ENCODE data around the gene GNAT3.

The GNAT3 gene

GRCh38 chr7:80463272-80463920 lies 48.5 kb downstream of the GNAT3 start:
- no peak for DNase-seq (ENCODE audit: low read depth)

GRCh38 chr7:80460857-80461256 lies 51.0 kb downstream of the GNAT3 start:
- DNase-seq (ENCODE audit: low read depth) = no peak

- no peak for DNase-seq (ENCODE audit: low read depth)
Observed at GRCh38 chr7:80459776-80460510, 51.9 kb downstream of the GNAT3 start.

- DNase-seq (ENCODE audit: low read depth) = no peak
Observed at GRCh38 chr7:80458822-80459725, 52.8 kb downstream of the GNAT3 start.

DNA sequence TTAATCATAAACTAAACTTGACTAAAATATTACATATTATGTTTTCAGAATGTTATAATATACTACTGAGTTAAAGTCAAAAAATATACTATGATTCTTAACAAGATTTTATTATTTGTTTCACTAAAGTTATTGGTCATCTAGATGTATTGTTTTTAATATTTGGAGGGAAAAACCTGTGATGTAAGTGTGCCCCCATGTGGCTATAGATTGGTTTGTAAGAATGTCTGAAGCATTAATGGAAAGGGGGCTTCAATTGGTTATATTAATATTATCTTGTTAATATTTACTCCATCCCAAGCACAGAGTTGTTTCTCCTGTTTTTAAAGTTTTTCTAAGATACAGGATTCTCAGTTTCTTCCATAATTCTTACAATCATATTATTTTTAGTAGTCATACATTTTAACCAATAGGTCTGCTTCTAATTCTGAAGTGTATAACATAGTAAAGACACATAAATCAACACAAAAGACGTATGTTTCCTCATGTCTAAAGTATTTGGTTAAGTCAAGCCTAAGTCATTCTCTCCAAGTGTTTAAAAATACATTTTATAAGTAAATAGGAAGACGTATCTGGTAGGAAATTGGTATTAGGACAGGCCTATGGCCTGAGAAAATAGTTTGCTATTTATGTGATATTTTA lies 58.0 kb downstream of the GNAT3 start:
- no peak for DNase-seq (ENCODE audit: low read depth)

- no peak for DNase-seq (ENCODE audit: low read depth)
Observed at GRCh38 chr7:80450621-80451308, 61.1 kb downstream of the GNAT3 start.

GRCh38 chr7:80449836-80450235 lies 62.0 kb downstream of the GNAT3 start:
- DNase-seq (ENCODE audit: low read depth) = no peak

DNA sequence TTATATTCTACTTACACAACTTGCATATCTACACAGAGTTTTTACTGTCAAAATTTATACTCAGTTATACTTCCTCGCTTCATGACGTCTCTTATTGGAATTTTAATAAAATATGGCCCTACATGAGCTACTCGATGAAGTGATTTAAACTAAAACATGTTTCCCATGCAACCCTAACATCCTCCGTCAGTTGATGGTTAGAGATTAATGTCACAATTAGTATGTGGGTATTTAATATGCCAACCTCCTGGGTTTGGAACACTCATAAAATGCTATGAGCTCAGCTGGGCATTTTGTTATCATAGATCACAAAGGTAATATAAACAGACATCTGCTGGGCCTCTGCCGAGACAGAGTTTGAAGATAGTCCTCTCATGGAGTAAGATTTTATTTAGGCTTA lies 66.5 kb downstream of the GNAT3 start:
- DNase-seq (ENCODE audit: low read depth) = no peak

DNA sequence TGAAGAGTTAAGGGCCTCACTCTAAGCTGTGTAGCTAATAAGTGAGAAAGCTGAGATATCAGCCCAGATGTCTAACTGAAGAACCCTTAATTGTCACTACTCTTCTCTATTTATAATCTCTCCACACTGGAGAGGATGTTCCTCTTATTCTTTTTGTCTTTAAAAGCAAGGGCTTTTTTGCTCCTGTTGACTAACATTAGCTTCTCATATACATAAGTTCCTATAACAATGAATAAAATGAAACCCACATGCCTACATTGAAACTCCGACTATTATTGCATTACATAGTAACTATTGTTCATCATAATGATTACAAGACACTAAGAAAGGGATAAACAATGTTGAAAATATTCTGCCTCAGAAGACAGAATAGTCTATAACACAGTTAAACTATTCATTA lies 67.1 kb downstream of the GNAT3 start:
- no peak for DNase-seq (ENCODE audit: low read depth)

DNA sequence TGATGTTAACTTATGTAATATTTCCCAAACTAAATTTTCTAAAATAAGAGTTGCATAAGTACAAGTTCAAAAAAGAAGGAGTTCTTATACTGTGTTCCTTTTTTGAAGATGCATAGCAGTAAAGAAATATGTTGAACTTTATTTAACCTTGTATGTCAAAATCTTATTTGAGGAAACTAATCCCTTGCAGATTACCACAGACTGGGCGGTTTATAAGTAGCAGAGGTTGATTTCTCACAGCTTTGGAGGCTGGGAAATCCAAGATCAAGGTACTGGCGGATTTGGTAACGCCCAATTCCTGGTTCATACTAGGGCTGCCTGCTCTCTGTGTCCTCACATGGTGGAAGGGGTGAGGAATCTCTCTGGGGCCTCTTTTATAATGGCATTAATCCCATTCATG lies 68.5 kb downstream of the GNAT3 start:
- DNase-seq (ENCODE audit: low read depth) = no peak

DNA sequence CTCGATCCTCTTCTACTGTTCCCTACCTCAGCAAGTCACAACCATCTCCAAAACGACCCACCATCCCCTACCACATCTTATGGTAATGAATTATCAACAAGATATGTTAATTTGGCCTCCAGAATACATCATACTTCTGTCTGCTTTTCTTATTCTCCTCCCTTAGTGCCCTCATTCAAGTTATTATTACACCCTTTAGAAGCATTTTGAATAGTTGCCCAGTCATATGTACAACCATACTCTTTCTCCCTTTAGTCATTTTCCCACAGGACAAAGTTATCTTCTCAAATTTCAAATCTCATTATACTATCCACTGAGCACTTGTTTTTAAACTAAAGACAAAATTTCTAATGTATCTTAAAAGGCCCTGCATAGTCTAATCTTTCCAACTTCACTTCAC lies 71.0 kb downstream of the GNAT3 start:
- DNase-seq (ENCODE audit: low read depth) = no peak

DNA sequence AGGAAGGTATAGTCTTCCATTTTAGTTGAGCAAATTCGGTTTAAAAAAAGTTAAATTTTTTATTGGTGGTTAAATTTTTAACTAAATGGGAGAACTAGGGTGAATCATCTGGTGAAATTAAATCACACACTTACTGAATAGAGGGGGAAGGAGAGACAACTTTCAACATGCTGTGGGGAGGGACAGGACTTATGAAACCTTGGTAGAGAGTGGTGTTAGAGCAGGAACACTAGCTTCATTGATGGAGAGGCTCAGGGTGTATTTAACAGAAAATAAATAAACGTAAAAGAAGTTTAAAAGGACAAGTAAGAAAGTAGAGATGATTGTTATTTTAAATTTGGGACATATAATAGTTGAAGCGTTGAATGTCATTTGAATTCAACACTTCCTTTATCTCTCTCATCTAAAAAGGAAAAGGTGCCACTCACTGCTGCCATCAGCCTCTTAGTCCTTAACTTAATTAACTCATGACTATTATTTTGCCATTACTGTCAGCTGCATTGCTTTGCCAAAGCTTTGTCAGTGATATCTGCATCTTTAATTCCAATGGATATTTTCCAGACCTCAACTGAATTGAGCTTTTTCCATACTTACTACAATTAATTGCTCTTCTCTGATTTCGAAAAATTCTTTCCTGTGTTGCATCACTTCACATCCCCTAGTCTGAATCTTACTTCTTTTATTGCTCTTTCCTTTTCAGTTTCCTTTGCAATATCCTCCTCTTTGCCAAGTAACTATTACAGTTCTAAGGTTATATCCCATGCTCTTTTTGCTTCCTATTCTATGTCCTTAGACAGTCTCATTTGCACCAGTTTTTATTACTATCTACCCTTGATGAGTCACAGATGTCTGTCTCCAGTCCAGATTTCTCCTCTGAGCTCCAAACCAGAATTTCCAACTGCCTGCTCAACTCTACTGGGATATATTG lies 71.7 kb downstream of the GNAT3 start:
- no peak for DNase-seq (ENCODE audit: low read depth)

DNA sequence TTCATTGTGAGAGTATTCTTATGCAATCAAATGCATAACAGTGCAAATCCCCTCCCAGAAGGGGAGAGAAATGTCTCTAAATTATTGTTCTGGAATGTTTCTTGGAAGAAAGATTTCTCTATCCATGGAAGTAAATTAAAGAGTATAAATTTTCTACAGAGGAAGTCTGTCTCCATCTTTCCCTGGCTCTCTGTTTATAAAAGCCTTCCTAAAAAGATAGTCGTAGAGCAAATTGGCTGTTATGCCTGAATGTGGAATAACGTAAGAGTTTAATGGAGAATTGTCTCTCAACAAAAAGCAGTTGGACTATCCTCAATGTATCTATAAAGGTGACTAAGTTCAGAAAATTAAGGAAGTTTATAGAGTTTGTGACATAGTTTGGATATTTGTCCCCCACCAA lies 76.3 kb downstream of the GNAT3 start:
- no peak for DNase-seq (ENCODE audit: low read depth)

- DNase-seq (ENCODE audit: low read depth) = no peak
Observed at GRCh38 chr7:80434047-80434446, 77.8 kb downstream of the GNAT3 start.

- DNase-seq (ENCODE audit: low read depth) = no peak
Observed at GRCh38 chr7:80432166-80432565, 79.7 kb downstream of the GNAT3 start.

- no peak for DNase-seq (ENCODE audit: low read depth)
Observed at GRCh38 chr7:80429181-80429580, 82.7 kb downstream of the GNAT3 start.

DNA sequence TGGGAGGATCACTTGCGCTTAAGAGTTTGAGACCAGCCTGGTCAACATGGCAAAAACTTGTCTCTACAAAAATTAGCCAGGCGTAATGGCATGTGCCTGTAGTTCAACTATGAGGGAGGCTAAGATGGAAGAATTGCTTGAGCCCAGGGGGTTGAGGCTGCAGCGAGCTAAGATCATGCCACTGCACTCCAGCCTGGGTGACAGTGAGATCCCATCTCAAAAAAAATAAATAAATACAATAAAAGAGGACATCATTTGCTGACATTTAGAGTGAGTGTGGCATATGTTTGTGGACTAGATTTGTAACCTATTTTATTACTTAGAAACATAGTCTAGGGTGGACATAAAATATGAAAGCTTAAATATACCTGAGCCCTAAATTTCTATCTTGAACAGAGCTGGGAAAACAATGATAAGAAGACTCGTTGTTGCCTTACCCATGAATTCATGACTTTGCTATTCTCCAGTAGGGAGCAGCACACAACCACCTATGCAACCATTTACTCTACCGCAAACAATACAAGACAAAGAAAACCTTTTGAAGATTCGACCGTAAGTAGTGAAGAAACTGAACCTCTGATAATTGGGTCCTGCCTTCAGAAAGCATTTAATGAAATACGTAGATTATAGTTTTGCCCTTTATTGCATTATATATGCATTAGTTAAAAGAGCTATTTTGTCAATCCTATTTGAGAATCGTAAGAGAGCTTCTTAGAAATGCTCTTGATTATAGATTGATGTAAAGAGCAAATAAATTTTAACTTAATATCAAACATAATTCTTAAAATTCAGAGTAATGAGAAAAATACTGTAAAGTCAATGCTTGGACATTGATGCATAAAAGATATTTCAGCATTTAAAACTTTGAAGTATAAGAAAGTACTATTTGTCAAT lies 83.5 kb downstream of the GNAT3 start:
- DNase-seq (ENCODE audit: low read depth) = no peak

DNA sequence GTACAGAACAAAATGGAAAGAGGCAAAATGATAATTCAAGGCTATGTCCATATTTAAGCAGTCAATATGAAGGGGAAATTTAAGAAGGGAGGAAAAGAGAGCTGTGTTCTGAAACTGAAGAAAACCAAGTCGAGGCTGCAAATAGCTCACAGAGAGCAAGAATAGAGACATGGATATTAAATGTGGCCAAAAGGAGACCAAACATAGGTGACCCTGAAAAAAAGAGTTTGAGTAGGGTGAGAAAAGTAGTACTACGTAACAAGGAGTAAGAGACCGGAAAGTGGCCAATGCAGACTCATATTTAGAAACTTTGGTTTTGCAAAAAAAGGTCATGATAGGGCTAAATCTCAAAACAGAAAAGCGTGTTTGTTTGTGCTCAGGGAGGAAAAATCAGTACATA lies 84.6 kb downstream of the GNAT3 start:
- no peak for DNase-seq (ENCODE audit: low read depth)

DNA sequence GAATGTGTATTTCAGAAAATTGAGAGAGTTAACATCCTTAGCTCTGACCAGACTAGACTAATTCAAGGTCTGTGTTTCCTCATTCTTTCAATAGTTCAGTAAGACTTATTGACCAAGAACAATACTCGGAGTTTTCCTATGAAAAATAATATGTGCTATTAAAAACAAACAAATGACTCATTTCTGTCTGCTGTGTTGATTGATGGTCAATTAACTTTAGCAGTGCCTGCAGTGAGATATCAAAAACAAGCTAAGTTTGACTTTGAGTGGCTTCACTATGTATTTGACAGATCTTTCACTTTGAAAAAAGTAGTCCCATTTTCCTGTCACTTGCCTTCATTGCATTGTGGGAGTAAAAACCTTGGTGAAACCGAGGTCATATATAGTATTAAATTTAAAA lies 91.0 kb downstream of the GNAT3 start:
- no peak for DNase-seq (ENCODE audit: low read depth)
